ENCODE results near the gene ADGRE3.
"Not testable (repeated sequence)": the region's sequence is repeated elsewhere in the genome, so short reads cannot be mapped to it uniquely, and the experiment has no call there.

ADGRE3 gene

DNA sequence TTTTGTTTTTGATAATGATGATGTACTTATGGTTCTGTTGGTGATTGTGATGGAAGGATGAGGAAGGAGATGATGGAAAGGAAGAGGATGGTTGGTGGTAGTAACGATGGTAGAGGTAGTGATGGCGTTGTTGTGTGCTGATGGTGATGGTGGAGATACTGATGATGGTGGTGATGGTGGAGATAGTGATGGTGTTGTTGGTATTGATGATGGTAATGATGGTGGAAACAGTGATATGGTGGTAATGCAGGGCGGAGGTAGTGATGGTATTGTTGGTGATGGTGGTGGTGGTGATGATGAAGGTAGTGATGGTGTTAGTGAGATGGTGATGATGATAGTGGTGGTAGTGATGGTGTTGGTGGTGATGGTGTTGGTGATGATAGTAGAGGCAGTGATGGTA lies 79.1 kb downstream of the ADGRE3 start:
- DNase-seq, result no peak

- peak; percentile 74 for DNase-seq
Observed at GRCh38 chr19:14589433-14589832, 85.2 kb downstream of the ADGRE3 start.

- peak; percentile 98 for DNase-seq
Observed at GRCh38 chr19:14585187-14585586, 89.5 kb downstream of the ADGRE3 start.

- not testable (repeated sequence) for DNase-seq
Observed at GRCh38 chr19:14584372-14584771, 90.3 kb downstream of the ADGRE3 start.

- peak; percentile 97 for DNase-seq
Observed at GRCh38 chr19:14582894-14583340, 91.7 kb downstream of the ADGRE3 start, which contains the start of gene CLEC17A. CLEC17A (plus strand) TSS chr19:14583084; CDS start chr19:14583161, 77 bp downstream.

DNA sequence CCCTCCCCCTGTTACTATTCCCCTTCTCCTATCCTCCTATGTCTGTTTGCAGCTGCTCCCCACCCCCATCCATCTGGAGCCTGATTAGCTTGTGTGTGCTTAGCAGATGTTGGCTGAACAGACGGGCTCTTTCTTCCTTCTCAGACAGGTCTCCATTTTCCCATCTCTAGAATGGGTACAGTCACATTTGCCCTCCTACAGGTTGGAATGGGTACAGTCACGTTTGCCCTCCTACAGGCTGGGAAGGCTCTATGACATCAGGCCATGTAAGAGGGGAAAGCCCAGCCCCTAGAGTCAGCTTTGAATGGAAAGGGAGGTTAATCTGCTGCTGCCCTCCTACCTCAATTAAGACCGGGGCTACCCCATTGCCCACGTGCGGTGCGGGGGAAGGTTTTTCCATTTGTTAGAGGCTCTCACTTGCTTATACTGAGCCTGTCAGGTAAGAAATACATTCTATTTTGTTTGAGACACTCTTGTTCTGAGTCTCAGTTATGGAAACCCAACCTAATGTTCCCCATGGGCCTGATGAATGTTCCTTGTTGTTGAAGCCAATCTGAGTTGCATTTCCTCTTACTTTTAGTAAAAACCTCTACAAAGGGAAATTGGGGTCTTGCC lies 93.9 kb downstream of the ADGRE3 start:
- no peak for DNase-seq

GRCh38 chr19:14577885-14578427 lies 96.7 kb downstream of the ADGRE3 start:
- DNase-seq, result peak; percentile 70

DNA sequence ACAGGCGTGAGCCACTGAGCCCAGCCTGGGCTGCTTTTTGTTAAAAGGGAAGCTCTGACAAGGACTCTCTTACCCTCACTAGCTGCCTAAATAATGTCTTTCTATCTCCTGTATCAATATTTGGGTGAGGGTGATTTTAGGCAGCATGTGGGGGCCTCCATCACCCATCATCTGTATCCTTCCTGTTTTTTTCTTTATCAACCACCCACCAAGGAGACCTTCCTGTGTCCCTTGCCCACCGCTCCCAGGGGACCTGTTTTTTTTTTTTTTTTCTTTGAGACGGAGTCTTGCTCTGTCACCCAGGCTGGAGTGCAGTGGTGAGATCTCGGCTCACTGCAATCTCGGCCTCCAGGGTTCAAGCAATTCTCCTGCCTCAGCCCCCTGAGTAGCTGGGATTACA lies 97.4 kb downstream of the ADGRE3 start:
- DNase-seq, result no peak

- DNase-seq, result no peak
Observed at GRCh38 chr19:14576363-14576762, 98.3 kb downstream of the ADGRE3 start.

DNA sequence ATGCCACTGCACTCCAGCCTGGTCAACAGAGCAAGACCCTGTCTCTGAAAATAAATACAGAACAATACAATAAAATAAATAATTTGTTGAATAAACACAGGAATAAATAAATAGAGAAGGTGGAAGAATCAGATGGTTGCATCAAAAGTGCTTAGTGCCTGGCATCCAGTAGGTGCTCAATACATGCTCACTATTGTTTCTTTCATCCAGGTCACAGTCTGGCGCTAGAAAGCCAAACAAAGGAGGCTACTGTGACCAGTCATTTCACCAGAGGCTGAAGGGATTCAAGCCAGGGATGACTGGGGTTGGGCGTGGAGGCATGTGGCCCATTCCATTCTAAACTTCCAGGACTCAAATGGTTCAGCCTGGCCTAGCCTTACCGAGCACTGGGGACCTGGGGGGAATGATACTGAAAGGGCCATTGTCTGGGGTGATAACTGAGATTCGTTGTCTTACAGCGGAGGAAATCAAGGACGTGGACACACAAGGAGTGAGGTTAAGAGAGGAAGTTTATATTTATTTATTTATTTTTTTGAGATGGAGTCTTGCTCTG lies 99.1 kb downstream of the ADGRE3 start:
- no peak for DNase-seq

GRCh38 chr19:14571695-14572490 lies 102.8 kb downstream of the ADGRE3 start, which contains the start of gene NDUFB7:
NDUFB7 (minus strand) TSS chr19:14572066; CDS start chr19:14572000, 66 bp downstream.
- DNase-seq, result peak; percentile 98

DNA sequence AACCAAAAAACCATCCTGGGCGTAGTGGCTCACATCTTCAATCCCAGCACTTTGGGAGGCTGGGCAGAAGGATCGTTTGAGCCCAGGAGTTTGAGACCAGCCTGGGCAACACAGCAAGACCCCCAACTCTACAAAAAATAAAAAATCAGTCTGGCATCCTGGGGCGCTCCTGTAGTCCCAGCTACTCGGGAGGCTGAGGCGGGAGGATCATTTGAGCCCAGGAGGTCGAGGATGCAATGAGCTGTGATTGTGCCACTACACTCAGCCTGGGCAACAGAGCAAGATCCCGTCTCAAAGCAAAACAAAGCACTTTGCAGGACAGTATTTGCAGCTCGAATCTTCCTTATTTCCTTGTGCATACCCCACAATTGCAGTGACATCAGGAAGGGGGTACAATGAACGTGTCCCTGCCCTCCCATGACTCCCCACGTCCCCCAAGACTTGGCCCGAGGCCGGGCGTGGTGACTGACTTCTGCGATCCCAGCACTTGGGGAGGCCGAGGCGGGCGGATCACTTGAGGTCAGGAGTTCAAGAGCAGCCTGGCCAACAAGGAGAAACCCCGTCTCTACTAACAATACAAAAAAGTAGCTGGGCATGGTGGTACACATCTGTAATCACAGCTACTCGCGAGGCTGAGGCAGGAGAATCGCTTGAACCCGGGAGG lies 103.6 kb downstream of the ADGRE3 start:
- no peak for DNase-seq

All from MV-4-11 (cell line).